A549 (cell line): ENCODE data around the gene GATA5.

Source experiments
- HOXA7 ChIP-seq: fragments of 250-450 bp; sonication (Bioruptor Pico); IDR thresholded peaks from 2 replicates; pipeline ENCODE4 v1.5.0; 2020; ENCODE audit warnings: mild to moderate bottlenecking, moderate library complexity
- SMC3 ChIP-seq: fragments of >200 bp; sonication (Bioruptor Twin); formaldehyde crosslinking; IDR thresholded peaks from 3 replicates; pipeline ENCODE4 v1.6.1; 2018; ENCODE audit warnings: inconsistent platforms
- ZSCAN20 ChIP-seq: fragments of 250-450 bp; sonication (Bioruptor Pico); IDR thresholded peaks from 2 replicates; pipeline ENCODE4 v1.8.0; 2022; ENCODE audit warnings: mild to moderate bottlenecking, moderate library complexity
- TF ChIP-seq, protein P1 (sequence below): fragments of >200 bp; sonication (Bioruptor Twin); formaldehyde crosslinking; IDR thresholded peaks from 3 replicates; pipeline ENCODE4 v1.5.1; 2016

DNA sequence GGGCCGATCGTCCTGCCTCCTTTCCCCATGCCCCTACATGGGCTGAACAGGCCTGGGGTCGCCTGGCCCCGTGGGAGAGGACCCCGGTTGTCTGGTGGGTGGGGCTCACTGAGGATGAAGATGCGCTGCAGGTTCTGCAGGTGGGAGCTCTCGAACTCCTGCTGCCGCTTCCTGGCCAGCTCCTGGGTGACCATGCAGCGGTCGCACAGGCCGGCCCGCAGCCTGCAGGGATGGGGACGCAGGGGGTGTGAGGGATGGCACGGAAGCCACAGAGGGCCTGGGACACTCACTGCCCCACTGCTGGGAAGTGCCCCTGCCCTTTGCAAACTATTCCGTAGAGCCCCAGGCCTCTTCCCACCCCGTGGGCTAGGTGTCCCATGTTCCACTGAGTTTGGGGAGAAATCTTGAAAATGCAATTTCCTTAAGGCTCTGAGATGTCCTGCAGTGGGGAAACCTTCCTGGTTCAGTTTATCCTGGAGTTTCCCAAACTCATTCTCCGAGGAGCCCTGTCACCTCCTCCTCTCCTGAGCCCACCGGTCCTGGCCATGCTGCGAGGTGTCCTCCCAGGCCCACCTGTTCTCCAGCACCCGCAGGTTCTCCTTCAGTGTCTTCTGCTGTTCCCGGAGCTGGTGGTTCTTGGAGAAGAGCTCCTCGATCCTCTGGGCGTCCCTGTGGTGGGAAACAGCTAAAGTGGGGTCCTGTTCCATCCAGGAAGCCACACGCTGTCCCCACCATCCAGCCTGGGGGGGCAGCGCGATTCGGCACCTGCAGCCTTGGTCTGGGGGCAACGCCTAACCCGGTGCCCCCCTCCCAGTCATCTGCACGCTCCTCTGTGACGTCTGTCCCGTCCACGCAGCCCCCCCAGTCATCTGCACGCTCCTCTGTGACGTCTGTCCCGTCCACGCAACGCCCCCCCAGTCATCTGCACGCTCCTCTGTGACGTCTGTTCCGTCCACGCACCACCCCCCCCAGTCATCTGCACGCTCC is 58.9 kb downstream of the GATA5 start:
- TF ChIP-seq SMC3 (no peak), ZSCAN20 (CRISPR knock-in tag) (no peak), HOXA7 (no peak)
- TF ChIP-seq, protein P1, sequence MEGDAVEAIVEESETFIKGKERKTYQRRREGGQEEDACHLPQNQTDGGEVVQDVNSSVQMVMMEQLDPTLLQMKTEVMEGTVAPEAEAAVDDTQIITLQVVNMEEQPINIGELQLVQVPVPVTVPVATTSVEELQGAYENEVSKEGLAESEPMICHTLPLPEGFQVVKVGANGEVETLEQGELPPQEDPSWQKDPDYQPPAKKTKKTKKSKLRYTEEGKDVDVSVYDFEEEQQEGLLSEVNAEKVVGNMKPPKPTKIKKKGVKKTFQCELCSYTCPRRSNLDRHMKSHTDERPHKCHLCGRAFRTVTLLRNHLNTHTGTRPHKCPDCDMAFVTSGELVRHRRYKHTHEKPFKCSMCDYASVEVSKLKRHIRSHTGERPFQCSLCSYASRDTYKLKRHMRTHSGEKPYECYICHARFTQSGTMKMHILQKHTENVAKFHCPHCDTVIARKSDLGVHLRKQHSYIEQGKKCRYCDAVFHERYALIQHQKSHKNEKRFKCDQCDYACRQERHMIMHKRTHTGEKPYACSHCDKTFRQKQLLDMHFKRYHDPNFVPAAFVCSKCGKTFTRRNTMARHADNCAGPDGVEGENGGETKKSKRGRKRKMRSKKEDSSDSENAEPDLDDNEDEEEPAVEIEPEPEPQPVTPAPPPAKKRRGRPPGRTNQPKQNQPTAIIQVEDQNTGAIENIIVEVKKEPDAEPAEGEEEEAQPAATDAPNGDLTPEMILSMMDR, result no peak
